Vagina (tissue), 2 donors: ENCODE data around the gene TTR. TPM values are rescaled to one million over a fixed set of nuclear protein-coding genes. Genes with fewer than 3 reads are reported as not detected.

Experiments
- DNase-seq, 2 donors: peaks; one replicate each; pipeline ENCODE4 v3.0.0-alpha.2; 2017; ENCODE audit errors: extremely low spot score in 2 of 2
- H3K27ac ChIP-seq: fragments of 200-600 bp; sonication (generic); one replicate; pipeline ENCODE4 v1.5.1; 2019
- H3K27me3 ChIP-seq: fragments of 200-600 bp; sonication (generic); one replicate; pipeline ENCODE4 v1.5.1; 2019
- H3K36me3 ChIP-seq, 2 donors: fragments of 200-600 bp; sonication (generic); one replicate each; pipeline ENCODE4 v1.5.1; 2017 to 2019
- H3K4me1 ChIP-seq: fragments of 200-600 bp; sonication (generic); one replicate; pipeline ENCODE4 v1.5.1; 2019
- H3K4me3 ChIP-seq, 2 donors: fragments of 200-600 bp; sonication (generic); 1 replicate in 1 of 2; 2 replicates in 1 of 2; pipeline ENCODE4 v1.5.1; 2016 to 2019
- H3K9me3 ChIP-seq: fragments of 200-600 bp; sonication (generic); one replicate; pipeline ENCODE4 v1.5.1; 2019
- POLR2A ChIP-seq, 2 donors: fragments of 450-650 bp; IDR thresholded peaks; one replicate each; pipeline ENCODE4 v1.6.1; 2017; ENCODE audit warnings: antibody characterized with exemption in 2 of 2, mild to moderate bottlenecking in 2 of 2, moderate library complexity in 2 of 2
- POLR2AphosphoS5 ChIP-seq, 2 donors: sonication (generic); formaldehyde crosslinking; IDR thresholded peaks; one replicate each; pipeline ENCODE4 v1.9.0; 2017; ENCODE audit warnings: antibody characterized with exemption in 2 of 2, mild to moderate bottlenecking in 2 of 2, low read depth in 1 of 2; ENCODE audit not compliant: insufficient read depth in 1 of 2
- intact Hi-C: fragments of 100-400 bp; cut with DNase I; formaldehyde crosslinking; loops from one replicate; pipeline ENCODE4 v1.15.1; 2023
- total RNA-seq: library from RNA; depleted of rRNA; stranded (reverse); fragments of >200 nt; gene quantifications from one replicate; pipeline ENCODE4 v1.2.3, GENCODE V29; 2016
- TF ChIP-seq, protein P1 (sequence below), 3 experiments: fragments of 450-650 bp in 2 of 3; fragments of 200-600 bp in 1 of 3; sonication (generic) in 1 of 3; IDR thresholded peaks; one replicate each; pipeline ENCODE4 v1.5.1; 2017 to 2019; ENCODE audit warnings: antibody characterized with exemption in 3 of 3, mild to moderate bottlenecking in 2 of 3, moderate library complexity in 2 of 3

Gene TTR
- total RNA-seq, 1 donor from 2014 or later = not detected

DNA sequence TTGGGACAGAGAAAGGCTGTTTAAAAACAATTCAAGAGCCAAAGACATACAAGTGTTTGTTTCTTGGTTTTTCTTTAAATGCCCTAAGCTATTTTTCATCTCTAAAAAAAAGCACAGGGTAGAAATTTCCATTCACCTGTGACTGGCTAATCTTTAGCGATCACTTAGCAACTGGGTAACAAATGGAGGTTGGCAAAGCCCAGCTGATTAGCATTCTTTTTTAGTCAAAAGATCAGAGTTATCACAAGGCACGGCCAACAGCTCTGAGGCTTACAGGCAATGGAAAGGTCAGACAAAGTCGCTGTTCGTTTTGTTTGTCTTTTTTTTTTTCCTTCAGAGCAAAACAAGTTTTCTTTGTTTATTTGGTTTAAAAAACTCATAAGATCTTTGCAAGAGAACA lies 29.0 kb upstream of the TTR start:
- intact Hi-C loops = no loop called here
- Histone ChIP-seq H3K4me3 (no peak overlapping the region), H3K36me3 (no peaks in the 10 kb centered on the region), H3K9me3 (no peaks in the 10 kb centered on the region), H3K27me3 (no peaks in the 10 kb centered on the region), H3K4me1 (no peaks in the 10 kb centered on the region), H3K27ac (no peak overlapping the region)
- no peak for DNase-seq
- TF ChIP-seq POLR2A (IDR thresholded peaks at IDR 0.05) = no peak
- TF ChIP-seq, protein P1, sequence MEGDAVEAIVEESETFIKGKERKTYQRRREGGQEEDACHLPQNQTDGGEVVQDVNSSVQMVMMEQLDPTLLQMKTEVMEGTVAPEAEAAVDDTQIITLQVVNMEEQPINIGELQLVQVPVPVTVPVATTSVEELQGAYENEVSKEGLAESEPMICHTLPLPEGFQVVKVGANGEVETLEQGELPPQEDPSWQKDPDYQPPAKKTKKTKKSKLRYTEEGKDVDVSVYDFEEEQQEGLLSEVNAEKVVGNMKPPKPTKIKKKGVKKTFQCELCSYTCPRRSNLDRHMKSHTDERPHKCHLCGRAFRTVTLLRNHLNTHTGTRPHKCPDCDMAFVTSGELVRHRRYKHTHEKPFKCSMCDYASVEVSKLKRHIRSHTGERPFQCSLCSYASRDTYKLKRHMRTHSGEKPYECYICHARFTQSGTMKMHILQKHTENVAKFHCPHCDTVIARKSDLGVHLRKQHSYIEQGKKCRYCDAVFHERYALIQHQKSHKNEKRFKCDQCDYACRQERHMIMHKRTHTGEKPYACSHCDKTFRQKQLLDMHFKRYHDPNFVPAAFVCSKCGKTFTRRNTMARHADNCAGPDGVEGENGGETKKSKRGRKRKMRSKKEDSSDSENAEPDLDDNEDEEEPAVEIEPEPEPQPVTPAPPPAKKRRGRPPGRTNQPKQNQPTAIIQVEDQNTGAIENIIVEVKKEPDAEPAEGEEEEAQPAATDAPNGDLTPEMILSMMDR (IDR thresholded peaks at IDR 0.05) = no peak
- no peak for TF ChIP-seq POLR2AphosphoS5 (IDR thresholded peaks at IDR 0.05; ENCODE audit: insufficient read depth in 1 of 2, low read depth in 1 of 2)

DNA sequence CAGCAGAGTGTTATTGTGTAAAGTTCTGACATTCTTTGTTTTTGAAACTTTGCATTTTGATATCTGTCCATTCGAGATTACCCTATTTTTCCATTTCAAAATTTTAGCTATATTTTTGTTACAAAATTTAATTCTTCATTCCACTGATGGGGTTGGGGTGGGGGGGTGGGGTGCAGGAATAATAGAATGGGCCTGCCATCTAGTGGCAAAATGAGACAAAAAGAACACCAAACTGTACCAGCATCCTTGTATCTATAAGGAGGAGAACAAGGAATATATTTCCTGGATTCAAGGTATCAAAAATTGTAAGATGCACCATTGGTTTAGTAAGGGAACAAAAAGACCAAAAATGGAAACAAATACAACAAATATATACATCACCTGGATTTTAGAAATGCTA lies 27.9 kb upstream of the TTR start:
- Histone ChIP-seq H3K27me3 (no peaks in the 10 kb centered on the region), H3K4me3 (no peak overlapping the region), H3K27ac (no peak overlapping the region), H3K4me1 (no peaks in the 10 kb centered on the region), H3K9me3 (no peaks in the 10 kb centered on the region), H3K36me3 (no peaks in the 10 kb centered on the region)
- intact Hi-C loops = no loop called here
- DNase-seq = no peak
- TF ChIP-seq POLR2AphosphoS5 (IDR thresholded peaks at IDR 0.05; ENCODE audit: insufficient read depth in 1 of 2, low read depth in 1 of 2) (no peak), POLR2A (IDR thresholded peaks at IDR 0.05) (no peak)
- TF ChIP-seq, protein P1 (IDR thresholded peaks at IDR 0.05) = no peak

DNA sequence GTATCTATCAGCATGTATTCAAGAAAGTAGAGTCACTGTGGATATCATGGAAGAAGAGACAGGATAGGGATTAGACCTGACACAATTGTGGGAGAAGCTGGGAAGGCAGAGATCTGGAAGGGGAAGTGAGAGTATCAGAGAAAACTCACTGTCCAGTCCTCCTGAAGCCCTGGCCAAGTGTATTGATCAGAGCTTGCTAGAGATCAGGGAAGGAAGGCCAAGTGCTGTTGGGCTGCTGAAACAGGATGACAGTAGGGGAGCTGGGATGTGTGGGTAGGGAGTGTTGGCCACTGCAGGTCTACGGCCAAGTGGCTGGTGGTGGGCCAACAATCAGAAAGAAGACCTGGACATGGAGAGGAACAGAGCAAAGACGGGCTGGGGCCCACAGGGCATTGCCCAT lies 26.3 kb upstream of the TTR start:
- H3K27me3 ChIP-seq = no peaks in the 10 kb centered on the region
- no peaks in the 10 kb centered on the region for H3K4me1 ChIP-seq
- TF ChIP-seq, protein P1 (IDR thresholded peaks at IDR 0.05) = no peak
- TF ChIP-seq POLR2AphosphoS5 (IDR thresholded peaks at IDR 0.05; ENCODE audit: insufficient read depth in 1 of 2, low read depth in 1 of 2) (no peak), POLR2A (IDR thresholded peaks at IDR 0.05) (no peak)
- no peak overlapping the region for H3K4me3 ChIP-seq
- H3K27ac ChIP-seq = no peak overlapping the region
- H3K36me3 ChIP-seq = no peaks in the 10 kb centered on the region
- no peaks in the 10 kb centered on the region for H3K9me3 ChIP-seq
- intact Hi-C loops = no loop called here
- no peak for DNase-seq

DNA sequence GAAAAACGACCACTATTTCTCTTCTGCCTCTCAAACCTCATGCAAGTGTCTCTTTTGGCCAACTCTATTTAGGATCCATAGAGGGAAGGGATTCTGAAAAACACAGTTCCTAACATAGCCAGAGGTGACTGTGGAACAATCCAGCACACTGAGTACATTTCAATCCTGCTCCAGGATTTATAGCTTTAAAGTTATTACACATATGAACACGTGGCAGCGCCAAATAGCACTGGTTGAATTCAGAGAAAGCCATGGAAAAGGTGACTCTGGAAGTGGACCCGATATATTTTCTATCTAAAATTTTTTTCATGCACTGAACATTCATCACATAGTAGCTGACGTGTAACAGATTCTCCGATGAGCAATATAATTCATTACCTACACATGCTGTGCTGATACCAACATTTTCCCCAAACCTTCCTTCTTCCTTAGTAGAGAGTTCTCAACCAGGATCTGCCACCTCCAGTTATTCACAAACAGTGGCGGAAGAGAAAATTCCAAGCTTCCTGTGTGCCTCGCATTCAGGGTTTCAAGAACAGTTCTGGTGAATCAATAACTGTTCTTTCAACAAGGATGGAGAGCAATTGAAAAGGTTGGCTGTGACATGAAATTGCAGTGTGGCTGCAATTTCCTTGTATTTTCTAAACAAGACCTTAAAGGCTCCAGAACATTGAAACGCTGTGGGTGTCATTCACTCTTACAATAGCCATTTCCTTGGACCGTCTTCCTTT lies 25.7 kb upstream of the TTR start:
- no peaks in the 10 kb centered on the region for H3K4me1 ChIP-seq
- no peak overlapping the region for H3K4me3 ChIP-seq
- no peak for DNase-seq
- intact Hi-C loops = no loop called here
- no peaks in the 10 kb centered on the region for H3K9me3 ChIP-seq
- no peaks in the 10 kb centered on the region for H3K27me3 ChIP-seq
- H3K36me3 ChIP-seq = no peaks in the 10 kb centered on the region
- TF ChIP-seq POLR2AphosphoS5 (IDR thresholded peaks at IDR 0.05; ENCODE audit: insufficient read depth in 1 of 2, low read depth in 1 of 2) = no peak
- TF ChIP-seq, protein P1 (IDR thresholded peaks at IDR 0.05) = no peak
- TF ChIP-seq POLR2A (IDR thresholded peaks at IDR 0.05) = no peak
- H3K27ac ChIP-seq = no peak overlapping the region

DNA sequence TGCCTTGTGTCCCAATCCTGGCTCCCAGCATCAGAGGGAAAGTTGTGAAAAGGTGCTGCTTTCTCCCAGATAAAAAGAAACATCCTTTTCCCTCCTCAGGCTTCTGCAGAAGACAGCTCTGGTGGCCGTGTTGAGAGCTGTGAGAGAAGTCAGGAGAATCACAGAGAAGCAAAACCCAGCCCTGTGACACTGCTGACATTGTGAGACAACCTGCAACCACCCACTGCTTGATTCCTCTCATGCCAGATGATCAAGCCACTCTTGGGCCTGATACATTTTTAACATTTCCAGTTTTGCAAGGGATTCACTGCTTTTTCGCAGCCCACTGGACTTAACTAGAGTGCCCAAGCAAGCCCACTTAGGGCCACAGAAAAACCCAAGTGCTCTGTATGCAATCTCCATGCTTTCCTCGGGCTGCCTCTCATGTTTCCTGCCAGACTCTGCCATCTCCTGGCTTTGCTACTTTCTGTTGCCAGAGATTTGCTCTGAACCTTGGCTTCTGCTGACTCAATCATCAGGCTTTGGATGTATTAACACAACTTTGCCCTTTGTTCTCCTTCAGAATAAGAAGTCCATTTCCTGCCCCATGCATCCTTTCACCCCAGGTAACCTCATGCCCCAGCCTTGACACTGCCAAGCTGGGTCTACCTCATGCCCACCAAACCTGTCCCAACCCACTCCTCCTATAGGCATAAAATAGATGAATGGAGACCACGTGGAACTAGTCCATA lies 24.9 kb upstream of the TTR start:
- no peak overlapping the region for H3K4me3 ChIP-seq
- H3K36me3 ChIP-seq = no peaks in the 10 kb centered on the region
- TF ChIP-seq POLR2AphosphoS5 (IDR thresholded peaks at IDR 0.05; ENCODE audit: insufficient read depth in 1 of 2, low read depth in 1 of 2) (no peak), POLR2A (IDR thresholded peaks at IDR 0.05) (no peak)
- TF ChIP-seq, protein P1 (IDR thresholded peaks at IDR 0.05) = no peak
- H3K27ac ChIP-seq = no peak overlapping the region
- no peaks in the 10 kb centered on the region for H3K9me3 ChIP-seq
- DNase-seq = no peak
- intact Hi-C loops = no loop called here
- no peaks in the 10 kb centered on the region for H3K27me3 ChIP-seq
- no peaks in the 10 kb centered on the region for H3K4me1 ChIP-seq
